Activated CD8-positive, alpha-beta T cell treated with anti-CD3 and anti-CD28 coated beads, Interleukin-2, amount 10 ng/mL, durations not matched to agents 7 days and 5 days (primary cell): ENCODE results near the gene TTC4. TPM values are rescaled to one million over a fixed set of nuclear protein-coding genes. Genes with fewer than 3 reads are reported as not detected.

Source experiments
- ATAC-seq: fragments of 150-1000 bp; cut with Tn5 transposase; one replicate; pipeline ENCODE4 v1.10.0; 2021; ENCODE audit warnings: moderate library complexity
- CTCF ChIA-PET: fragments of 350-600 bp; sonication (Branson Sonifier 250); formaldehyde crosslinking; loops from one replicate; lab custom pipeline; 2021; ENCODE audit warnings: antibody characterized with exemption; lab: Charles Lee
- POLR2A ChIA-PET: fragments of 350-600 bp; sonication (Branson Sonifier 250); formaldehyde crosslinking; loops from one replicate; lab custom pipeline; 2021; ENCODE audit warnings: antibody characterized with exemption; lab: Charles Lee
- DNase-seq: peaks from one replicate; pipeline ENCODE4 v3.0.0-alpha.2; 2020
- H3K27ac Mint-ChIP-seq: one replicate; pipeline ENCODE4 v1.8.0; 2021; ENCODE audit warnings: mild to moderate bottlenecking, mixed read lengths
- H3K27me3 Mint-ChIP-seq: one replicate; pipeline ENCODE4 v1.8.0; 2021; ENCODE audit warnings: low read depth, mixed read lengths
- H3K36me3 Mint-ChIP-seq: one replicate; pipeline ENCODE4 v1.8.0; 2021; ENCODE audit warnings: low read depth, mixed read lengths
- H3K4me1 Mint-ChIP-seq: one replicate; pipeline ENCODE4 v1.8.0; 2021; ENCODE audit warnings: low read depth, mixed read lengths
- H3K4me3 Mint-ChIP-seq: one replicate; pipeline ENCODE4 v1.8.0; 2021; ENCODE audit warnings: mild to moderate bottlenecking, mixed read lengths
- H3K9me3 Mint-ChIP-seq: one replicate; pipeline ENCODE4 v1.8.0; 2022; ENCODE audit warnings: mixed read lengths; ENCODE audit not compliant: insufficient read depth
- total RNA-seq, 2 experiments: library from RNA; stranded (reverse); gene quantifications; one replicate each; pipeline ENCODE4 v1.2.3, GENCODE V29; 2021

The TTC4 gene, protein sequence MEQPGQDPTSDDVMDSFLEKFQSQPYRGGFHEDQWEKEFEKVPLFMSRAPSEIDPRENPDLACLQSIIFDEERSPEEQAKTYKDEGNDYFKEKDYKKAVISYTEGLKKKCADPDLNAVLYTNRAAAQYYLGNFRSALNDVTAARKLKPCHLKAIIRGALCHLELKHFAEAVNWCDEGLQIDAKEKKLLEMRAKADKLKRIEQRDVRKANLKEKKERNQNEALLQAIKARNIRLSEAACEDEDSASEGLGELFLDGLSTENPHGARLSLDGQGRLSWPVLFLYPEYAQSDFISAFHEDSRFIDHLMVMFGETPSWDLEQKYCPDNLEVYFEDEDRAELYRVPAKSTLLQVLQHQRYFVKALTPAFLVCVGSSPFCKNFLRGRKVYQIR
- 10 to 100 TPM; 18.8 to 21.6 TPM for total RNA-seq

DNA sequence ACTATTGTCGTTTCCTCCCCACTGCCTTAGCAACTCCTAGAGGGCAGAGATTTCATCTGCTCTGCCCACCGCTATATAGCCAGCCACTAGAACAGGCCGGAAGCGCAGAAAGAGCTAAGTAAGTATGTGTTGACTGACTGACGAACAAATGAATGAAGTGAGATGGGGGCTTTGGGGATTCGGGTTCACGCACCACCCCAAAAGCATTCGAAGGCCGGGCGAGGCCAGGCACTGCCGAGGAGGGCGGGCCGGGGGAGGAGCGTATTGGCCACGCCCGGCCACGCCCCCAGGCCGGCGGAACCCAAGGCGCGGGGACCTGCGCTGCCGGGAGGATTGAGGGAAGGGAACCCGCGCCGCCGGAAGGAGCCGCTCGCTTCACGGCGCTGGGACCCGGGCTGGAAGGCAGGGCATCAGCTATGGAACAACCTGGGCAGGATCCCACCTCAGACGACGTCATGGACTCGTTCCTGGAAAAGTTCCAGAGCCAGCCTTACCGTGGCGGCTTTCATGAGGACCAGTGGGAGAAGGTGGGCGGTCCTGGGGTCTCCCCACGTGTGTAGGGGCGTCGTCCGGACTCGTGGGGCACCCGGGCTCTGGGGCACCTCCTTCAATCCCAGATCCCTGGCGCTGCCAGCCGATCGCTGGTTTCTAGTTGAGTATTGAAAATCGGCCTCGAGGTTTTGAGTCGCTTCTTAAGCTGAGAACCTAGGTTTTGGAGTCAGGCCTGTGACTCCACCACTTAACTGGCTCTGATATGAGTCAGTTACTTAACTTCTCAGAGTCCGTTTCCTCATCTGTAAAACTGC is at the start of gene TTC4:
TSS of gene TTC4 (plus strand) at position 369 of the 806 bp plus-strand sequence. CDS start at position 417, 48 bp downstream.
- peak within 1 kb of the TSS; percentile 74 for H3K27ac Mint-ChIP-seq
- no peaks in the 10 kb centered on the region for H3K9me3 Mint-ChIP-seq
- DNase-seq (peak; percentile 85), ATAC-seq (peak; percentile 99)
- H3K4me3 Mint-ChIP-seq = peak within 1 kb of the TSS; percentile 88
- H3K4me1 Mint-ChIP-seq = peaks cover 26% of the 10 kb centered on the region
- peaks cover 16% of the 10 kb centered on the region for H3K36me3 Mint-ChIP-seq
- ChIA-PET CTCF (interaction anchor here (0.7 to 4.0 kb wide), 5 partner anchors 24 to 837 kb away, joined by 3 to 29 read pairs (median 3); partner anchors contain the start of gene TTC22), POLR2A (interaction anchor here (0.9 to 2.1 kb wide), 3 partner anchors 10 to 86 kb away, joined by 3 to 6 read pairs (median 6); no protein-coding TSS in a partner anchor)
- no peaks in the 10 kb centered on the region for H3K27me3 Mint-ChIP-seq

DNA sequence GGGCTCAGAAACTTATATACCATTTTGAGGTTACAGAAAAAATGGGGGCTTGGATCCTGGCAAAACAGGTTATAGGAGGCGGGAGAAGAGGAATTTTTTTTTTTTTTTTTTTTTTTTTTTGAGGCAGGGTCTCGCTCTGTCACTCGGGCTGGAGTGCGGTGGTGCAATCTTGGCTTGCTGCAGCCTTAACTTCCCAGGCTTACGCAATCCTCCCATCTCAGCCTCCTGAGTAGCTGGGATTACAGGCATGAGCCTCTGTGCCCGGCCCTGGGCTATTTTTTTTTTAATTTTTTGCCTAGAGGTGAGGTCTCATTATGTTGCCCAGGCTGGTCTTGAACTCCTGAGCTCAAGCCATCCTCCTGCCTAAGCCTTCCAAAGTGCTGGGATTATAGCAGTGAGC is 49.3 kb upstream of the TTC4 start:
- Mint-ChIP-seq H3K4me3 (no peak overlapping the region), H3K27me3 (peaks cover 14% of the 10 kb centered on the region), H3K27ac (no peak overlapping the region), H3K9me3 (no peaks in the 10 kb centered on the region), H3K36me3 (no peaks in the 10 kb centered on the region), H3K4me1 (no peaks in the 10 kb centered on the region)
- DNase-seq (no peak), ATAC-seq (no peak)
- ChIA-PET POLR2A (no interaction called here), CTCF (no interaction called here)

DNA sequence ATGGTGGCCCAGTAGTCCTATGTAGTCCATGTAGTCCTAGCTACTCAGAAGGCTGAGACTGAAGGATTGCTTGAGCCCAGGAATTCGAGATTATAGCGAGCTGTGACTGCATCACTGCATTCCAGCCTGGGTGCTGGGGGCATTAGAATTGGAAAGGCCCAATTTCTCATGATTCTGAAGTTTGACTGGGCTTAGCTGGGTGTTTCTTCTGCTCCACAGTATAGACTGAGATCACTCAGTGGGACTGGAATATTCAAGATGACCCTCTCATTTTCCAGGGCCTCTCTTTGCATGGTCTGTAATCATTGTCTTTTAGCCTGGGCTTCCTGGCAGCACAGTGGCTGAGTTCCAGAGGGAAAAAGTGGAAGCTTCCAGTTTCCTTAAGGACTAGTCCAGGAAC is 47.9 kb upstream of the TTC4 start:
- Mint-ChIP-seq H3K4me3 (no peak overlapping the region), H3K36me3 (no peaks in the 10 kb centered on the region), H3K9me3 (no peaks in the 10 kb centered on the region), H3K27me3 (peaks cover 21% of the 10 kb centered on the region), H3K27ac (no peak overlapping the region), H3K4me1 (peaks cover 10% of the 10 kb centered on the region)
- ATAC-seq = no peak
- POLR2A ChIA-PET = no interaction called here
- no peak for DNase-seq
- CTCF ChIA-PET = interaction anchor here (1.3 kb wide), 1 partner anchor 134 kb away, joined by 3 read pairs; the partner anchor contains the start of gene TTC22

DNA sequence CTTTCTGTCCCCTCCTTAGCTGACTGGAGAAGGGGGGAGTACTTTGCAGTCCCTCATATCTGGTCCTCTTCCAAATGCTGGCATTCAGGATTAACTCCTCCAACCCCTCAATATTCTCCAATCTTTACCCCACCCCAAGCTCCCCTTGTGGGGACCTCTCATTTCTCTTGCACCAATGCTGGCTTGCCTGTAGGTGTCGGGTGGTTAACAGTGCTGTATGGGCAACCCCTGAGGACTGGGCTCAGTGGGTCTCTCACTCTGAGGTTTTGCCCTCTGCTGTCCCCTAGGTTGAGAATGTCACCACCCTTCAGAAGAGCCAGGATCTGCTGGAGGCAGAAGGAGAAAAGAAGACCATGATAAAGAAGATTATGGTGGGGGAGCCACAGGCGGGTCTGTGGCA is 47.1 kb upstream of the TTC4 start:
- DNase-seq (no peak), ATAC-seq (no peak)
- POLR2A ChIA-PET = no interaction called here
- Mint-ChIP-seq H3K4me1 (peaks cover 10% of the 10 kb centered on the region), H3K27me3 (peaks cover 26% of the 10 kb centered on the region), H3K9me3 (no peaks in the 10 kb centered on the region), H3K4me3 (no peak overlapping the region), H3K36me3 (no peaks in the 10 kb centered on the region), H3K27ac (no peak overlapping the region)
- CTCF ChIA-PET = no interaction called here

DNA sequence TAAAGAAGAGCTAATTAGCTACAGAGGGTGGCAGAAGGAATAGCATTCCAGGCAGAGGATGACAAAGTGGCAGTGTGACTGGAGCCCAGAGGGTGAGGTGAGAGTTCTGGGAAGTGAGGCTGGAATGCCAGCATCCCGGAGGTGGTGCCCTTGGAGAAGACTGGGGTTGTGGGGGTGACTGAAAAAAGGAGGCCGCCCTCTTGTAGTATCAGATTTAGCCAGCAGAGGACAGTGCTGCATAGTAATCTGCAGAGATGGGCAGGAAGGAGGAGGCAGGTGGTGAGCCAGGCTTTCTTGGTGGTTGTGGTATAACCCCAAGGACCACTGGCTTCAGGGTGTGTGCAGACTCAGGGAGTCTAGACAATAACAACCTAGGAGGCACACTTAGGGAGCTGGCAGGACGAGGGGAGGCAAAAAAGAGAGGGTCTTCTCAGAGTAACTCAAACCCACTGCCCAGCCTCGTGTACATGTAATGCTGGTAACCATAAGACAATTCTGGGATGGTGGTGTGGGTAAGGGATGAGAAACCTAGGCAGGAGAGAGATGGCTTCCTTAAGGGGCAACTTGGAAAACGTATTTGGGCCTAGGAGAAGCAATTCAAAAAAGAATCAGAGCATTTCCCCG is 43.6 kb upstream of the TTC4 start:
- Mint-ChIP-seq H3K27me3 (peaks cover 28% of the 10 kb centered on the region), H3K4me3 (no peak overlapping the region), H3K36me3 (no peaks in the 10 kb centered on the region), H3K4me1 (peaks cover 10% of the 10 kb centered on the region), H3K27ac (peak overlapping the region; percentile 10), H3K9me3 (no peaks in the 10 kb centered on the region)
- ATAC-seq (peak; percentile 92), DNase-seq (peak; percentile 87)
- ChIA-PET CTCF (interaction anchor here (0.6 to 3.0 kb wide), 15 partner anchors 9 to 593 kb away, joined by 3 to 14 read pairs (median 4); a partner anchor contains a TSS), POLR2A (no interaction called here)

DNA sequence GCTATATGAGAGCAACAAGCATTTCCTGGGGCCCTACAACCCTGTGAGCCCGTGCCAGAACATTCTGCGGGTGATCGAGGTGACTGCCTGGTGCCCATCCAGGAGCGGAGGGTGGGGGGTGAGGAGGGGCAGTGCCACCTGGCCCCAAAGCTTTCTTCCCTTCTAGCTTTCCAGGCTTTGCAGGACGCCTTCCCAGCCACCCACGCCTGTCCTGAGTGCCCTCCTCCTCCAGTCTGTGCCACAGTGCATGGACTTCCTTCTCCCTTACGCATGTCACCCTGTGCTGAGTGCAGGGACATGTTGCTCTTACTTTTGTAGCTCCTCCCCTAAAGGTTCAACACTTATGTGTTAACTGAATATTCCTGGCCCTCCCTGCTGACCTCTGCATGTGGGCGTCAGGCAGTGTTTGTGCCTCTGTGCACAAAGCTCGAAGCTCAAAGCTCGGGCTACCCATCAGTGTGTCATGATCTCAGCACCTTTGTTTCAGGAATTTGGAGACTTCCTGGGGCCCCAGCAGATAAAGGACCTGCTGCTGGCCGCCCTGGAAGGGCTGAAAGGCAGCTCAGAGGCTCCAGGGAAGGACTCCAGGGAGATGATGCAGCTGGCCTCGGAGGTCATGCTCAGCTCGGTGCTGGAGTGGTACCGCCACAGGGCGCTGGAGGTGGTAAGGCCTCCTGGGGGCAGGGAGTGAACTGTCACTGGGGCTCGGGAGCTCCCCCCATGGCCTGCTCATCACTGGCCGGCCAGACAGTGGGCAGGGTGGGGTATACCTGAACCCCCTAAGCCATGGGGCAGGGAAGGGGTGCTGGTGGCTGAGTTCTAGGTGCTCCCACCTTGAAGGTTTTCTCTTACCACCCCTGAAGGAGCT is 36.7 kb upstream of the TTC4 start:
- H3K36me3 Mint-ChIP-seq = no peaks in the 10 kb centered on the region
- H3K27ac Mint-ChIP-seq = no peak overlapping the region
- DNase-seq = no peak
- H3K4me3 Mint-ChIP-seq = no peak overlapping the region
- ChIA-PET CTCF (interaction anchor here (2.0 kb wide), 1 partner anchor 9 kb away, joined by 5 read pairs; no protein-coding TSS in a partner anchor), POLR2A (no interaction called here)
- H3K27me3 Mint-ChIP-seq = peaks cover 9% of the 10 kb centered on the region
- no peaks in the 10 kb centered on the region for H3K4me1 Mint-ChIP-seq
- no peak for ATAC-seq
- H3K9me3 Mint-ChIP-seq = no peaks in the 10 kb centered on the region

DNA sequence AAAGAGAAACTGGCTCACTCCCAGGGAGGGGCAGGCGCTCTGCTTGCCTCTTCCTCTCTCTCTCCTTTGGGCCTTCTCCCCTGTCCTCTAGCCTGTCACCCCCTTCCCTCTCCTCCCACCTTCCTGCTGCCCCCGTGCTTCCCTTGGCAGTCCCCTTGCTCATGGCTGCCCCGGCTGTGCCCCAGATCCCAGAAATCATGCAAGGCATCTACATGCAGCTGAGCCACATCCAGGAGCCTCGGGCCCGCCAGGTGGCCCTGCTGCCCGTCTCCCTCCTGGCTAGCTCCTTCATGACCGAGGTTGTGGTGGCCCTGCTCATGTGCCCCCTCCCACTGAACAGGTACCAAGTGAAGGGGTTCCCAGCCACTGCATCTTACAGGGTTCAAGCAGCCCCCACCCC is 36.0 kb upstream of the TTC4 start:
- Mint-ChIP-seq H3K4me1 (no peaks in the 10 kb centered on the region), H3K27me3 (peaks cover 6% of the 10 kb centered on the region), H3K36me3 (no peaks in the 10 kb centered on the region), H3K27ac (no peak overlapping the region), H3K9me3 (no peaks in the 10 kb centered on the region), H3K4me3 (no peak overlapping the region)
- CTCF ChIA-PET = interaction anchor here (2.0 kb wide), 1 partner anchor 10 kb away, joined by 5 read pairs; no protein-coding TSS in a partner anchor
- no peak for DNase-seq
- POLR2A ChIA-PET = no interaction called here
- ATAC-seq = no peak

DNA sequence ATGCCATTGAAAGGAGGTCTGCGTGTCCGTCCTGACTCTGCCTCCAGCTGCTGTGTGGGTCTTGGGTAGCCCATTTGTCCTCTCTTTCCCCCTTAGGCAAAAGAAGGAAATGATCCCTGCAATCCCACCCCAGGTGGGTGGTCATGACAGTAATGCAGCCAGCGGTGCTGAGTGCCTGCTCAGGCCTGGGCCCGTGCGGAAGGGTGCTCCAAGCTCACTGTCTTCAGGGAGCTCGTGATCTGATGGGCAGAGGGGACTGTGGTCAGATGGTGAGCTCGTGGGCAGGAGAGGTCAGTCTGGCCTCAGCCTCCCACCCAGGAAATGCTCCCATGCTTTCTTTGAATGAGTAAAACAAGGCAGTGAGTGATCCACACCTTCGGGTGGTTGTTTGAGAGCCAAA is 35.3 kb upstream of the TTC4 start:
- Mint-ChIP-seq H3K4me1 (no peaks in the 10 kb centered on the region), H3K9me3 (no peaks in the 10 kb centered on the region), H3K27me3 (no peaks in the 10 kb centered on the region), H3K27ac (no peak overlapping the region), H3K4me3 (no peak overlapping the region), H3K36me3 (no peaks in the 10 kb centered on the region)
- CTCF ChIA-PET = interaction anchor here (0.6 to 1.1 kb wide), 3 partner anchors 8 to 552 kb away, joined by 3 read pairs; no protein-coding TSS in a partner anchor
- POLR2A ChIA-PET = no interaction called here
- ATAC-seq (no peak), DNase-seq (no peak)

DNA sequence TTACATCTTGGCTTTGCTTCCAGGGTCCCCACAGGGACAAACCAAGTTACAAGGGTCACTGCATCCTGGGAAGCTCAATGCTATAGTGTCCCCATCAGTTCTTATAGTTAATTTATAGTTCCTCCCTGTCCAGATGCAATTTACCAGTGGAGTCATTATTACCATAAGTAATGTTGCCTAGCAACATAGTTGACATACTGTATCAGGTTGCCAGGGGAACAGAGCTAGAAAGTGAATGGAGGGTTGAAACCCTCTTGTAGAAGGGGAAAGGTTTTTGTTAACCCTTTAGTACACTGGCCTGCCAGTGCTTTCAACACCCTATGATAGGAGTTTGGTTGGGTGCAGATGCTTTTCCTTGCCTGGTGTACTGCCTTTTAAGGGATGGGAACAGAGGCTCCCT is 34.3 kb upstream of the TTC4 start:
- ChIA-PET POLR2A (no interaction called here), CTCF (interaction anchor here (0.8 to 1.1 kb wide), 3 partner anchors 9 to 129 kb away, joined by 3 read pairs; no protein-coding TSS in a partner anchor)
- no peak overlapping the region for H3K27ac Mint-ChIP-seq
- ATAC-seq = peak; percentile 48
- H3K36me3 Mint-ChIP-seq = no peaks in the 10 kb centered on the region
- H3K9me3 Mint-ChIP-seq = no peaks in the 10 kb centered on the region
- no peak overlapping the region for H3K4me3 Mint-ChIP-seq
- H3K27me3 Mint-ChIP-seq = no peaks in the 10 kb centered on the region
- H3K4me1 Mint-ChIP-seq = no peaks in the 10 kb centered on the region
- no peak for DNase-seq

DNA sequence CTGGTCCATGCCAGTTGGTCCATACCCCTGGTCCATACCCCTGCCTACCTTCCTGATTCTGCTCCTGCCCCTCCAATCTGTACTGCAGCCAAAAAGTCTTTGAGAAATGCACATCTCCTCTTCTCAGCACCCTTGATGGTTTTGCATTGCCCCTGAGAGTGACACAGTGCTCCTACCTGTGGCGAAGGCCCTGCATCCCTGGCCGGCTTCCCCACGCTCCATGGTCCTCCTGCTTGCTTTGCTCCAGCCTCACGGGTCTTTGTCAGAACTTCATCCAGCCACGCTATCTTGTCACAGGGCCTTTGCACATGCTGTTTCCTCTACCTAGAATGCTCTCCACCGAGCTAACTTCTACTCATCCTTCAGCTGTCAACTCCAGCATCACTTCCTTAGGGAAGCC is 32.2 kb upstream of the TTC4 start:
- DNase-seq = no peak

More for the DNA sequence above, 32.2 kb upstream of the TTC4 start:
- Mint-ChIP-seq H3K27ac (no peak overlapping the region), H3K27me3 (no peaks in the 10 kb centered on the region), H3K4me1 (no peaks in the 10 kb centered on the region), H3K9me3 (no peaks in the 10 kb centered on the region), H3K4me3 (no peak overlapping the region), H3K36me3 (no peaks in the 10 kb centered on the region)
- no peak for ATAC-seq
- CTCF ChIA-PET = no interaction called here
- POLR2A ChIA-PET = no interaction called here
